H9 (cell line): ENCODE results near the gene UBA1. TPM values are rescaled to one million over a fixed set of nuclear protein-coding genes. Genes with fewer than 3 reads are reported as not detected.
A peak's percentile ranks its signal among the peaks of the same experiment; 100 is the strongest.

Source experiments
- DNase-seq: peaks from one replicate; pipeline ENCODE4 v3.0.0-alpha.2; 2017
- H2AFZ ChIP-seq: one replicate; pipeline ENCODE4 v1.6.1; 2013; ENCODE audit warnings: mild to moderate bottlenecking, low read length, control low read depth, moderate library complexity
- H2AK5ac ChIP-seq: 2 replicates; pipeline ENCODE4 v1.6.1; 2013; ENCODE audit warnings: low read length, control low read depth, mixed read lengths; ENCODE audit not compliant: insufficient read length
- H2BK120ac ChIP-seq: one replicate; pipeline ENCODE4 v1.6.1; 2013; ENCODE audit warnings: low read depth, mild to moderate bottlenecking, low read length, control low read depth, inconsistent platforms; ENCODE audit not compliant: poor library complexity, severe bottlenecking
- H2BK12ac ChIP-seq: 2 replicates; pipeline ENCODE4 v1.6.1; 2013; ENCODE audit warnings: low read length, control low read depth, mixed read lengths, low read depth; ENCODE audit not compliant: insufficient read length
- H2BK15ac ChIP-seq: 2 replicates; pipeline ENCODE4 v1.6.1; 2013; ENCODE audit warnings: low read depth, low read length, control low read depth
- H2BK20ac ChIP-seq: one replicate; pipeline ENCODE4 v1.6.1; 2013; ENCODE audit warnings: low read depth, mild to moderate bottlenecking, low read length, control low read depth, inconsistent platforms; ENCODE audit not compliant: poor library complexity, severe bottlenecking
- H2BK5ac ChIP-seq: 2 replicates; pipeline ENCODE4 v1.6.1; 2013; ENCODE audit warnings: low read length, control low read depth, mixed read lengths; ENCODE audit not compliant: insufficient read length
- H3K14ac ChIP-seq: 2 replicates; pipeline ENCODE4 v1.6.1; 2013; ENCODE audit warnings: low read length, control low read depth; ENCODE audit not compliant: insufficient read depth
- H3K18ac ChIP-seq: 2 replicates; pipeline ENCODE4 v1.6.1; 2013; ENCODE audit warnings: low read depth, mild to moderate bottlenecking, mixed read lengths, low read length, control low read depth; ENCODE audit not compliant: insufficient read length
- H3K23ac ChIP-seq: 2 replicates; pipeline ENCODE4 v1.6.1; 2013; ENCODE audit warnings: low read length, control low read depth, mixed read lengths, low read depth; ENCODE audit not compliant: insufficient read length
- H3K23me2 ChIP-seq: 2 replicates; pipeline ENCODE4 v1.6.1; 2013; ENCODE audit warnings: low read depth, mild to moderate bottlenecking, mixed read lengths, low read length, control low read depth; ENCODE audit not compliant: insufficient read length, poor library complexity, severe bottlenecking
- H3K27ac ChIP-seq: 2 replicates; pipeline ENCODE4 v1.5.1; 2013; ENCODE audit warnings: low read length, control low read depth, mixed read lengths, low read depth; ENCODE audit not compliant: insufficient read length
- H3K27me3 ChIP-seq: 2 replicates; pipeline ENCODE4 v1.6.1; 2013; ENCODE audit warnings: low read length, control low read depth, inconsistent platforms; ENCODE audit not compliant: insufficient read depth
- H3K4ac ChIP-seq: 2 replicates; pipeline ENCODE4 v1.6.1; 2013; ENCODE audit warnings: low read depth, mild to moderate bottlenecking, control low read depth, inconsistent platforms, low read length, moderate library complexity
- H3K4me1 ChIP-seq: 2 replicates; pipeline ENCODE4 v1.6.1; 2013; ENCODE audit warnings: low read length, control low read depth, inconsistent platforms; ENCODE audit not compliant: insufficient read depth
- H3K4me2 ChIP-seq: 2 replicates; pipeline ENCODE4 v1.6.1; 2013; ENCODE audit warnings: low read length, control low read depth, mixed read lengths; ENCODE audit not compliant: insufficient read length, insufficient read depth
- H3K56ac ChIP-seq: 2 replicates; pipeline ENCODE4 v1.6.1; 2013; ENCODE audit warnings: low read depth, mild to moderate bottlenecking, mixed read lengths, low read length, control low read depth; ENCODE audit not compliant: insufficient read length
- H3K79me1 ChIP-seq: 2 replicates; pipeline ENCODE4 v1.6.1; 2013; ENCODE audit warnings: low read depth, mild to moderate bottlenecking, moderate library complexity, low read length, control low read depth, inconsistent platforms; ENCODE audit not compliant: insufficient read depth, poor library complexity, severe bottlenecking
- H3K79me2 ChIP-seq: 2 replicates; pipeline ENCODE4 v1.6.1; 2013; ENCODE audit warnings: low read length, control low read depth, inconsistent platforms; ENCODE audit not compliant: insufficient read depth
- H3K9ac ChIP-seq: 2 replicates; pipeline ENCODE4 v1.6.1; 2013; ENCODE audit warnings: low read length, control low read depth, mixed read lengths; ENCODE audit not compliant: insufficient read length; ENCODE audit errors: extremely low read depth
- H3K9me3 ChIP-seq: one replicate; pipeline ENCODE4 v1.6.1; 2013; ENCODE audit warnings: low read depth, low read length, inconsistent platforms; ENCODE audit not compliant: control insufficient read depth
- H3T11ph ChIP-seq: one replicate; pipeline ENCODE4 v1.6.1; 2013; ENCODE audit warnings: mild to moderate bottlenecking, low read length, control low read depth, inconsistent platforms
- H4K20me1 ChIP-seq: one replicate; pipeline ENCODE4 v1.6.1; 2013; ENCODE audit not compliant: control insufficient read depth, insufficient read length, insufficient read depth
- H4K5ac ChIP-seq: 2 replicates; pipeline ENCODE4 v1.6.1; 2013; ENCODE audit warnings: low read depth, mild to moderate bottlenecking, mixed read lengths, low read length, control low read depth; ENCODE audit not compliant: insufficient read length
- H4K8ac ChIP-seq: replicated peaks from 2 replicates; pipeline ENCODE4 v1.6.1; 2013; ENCODE audit warnings: low read length, control low read depth, mixed read lengths, low read depth; ENCODE audit not compliant: insufficient read length
- H4K91ac ChIP-seq: 2 replicates; pipeline ENCODE4 v1.6.1; 2013; ENCODE audit warnings: low read depth, mild to moderate bottlenecking, moderate library complexity, mixed read lengths, low read length, control low read depth; ENCODE audit not compliant: insufficient read length
- H3K27ac Mint-ChIP-seq, 3 experiments: 2 replicates in 2 of 3; 3 replicates in 1 of 3; pipeline ENCODE4 v1.8.0; 2020 to 2021; ENCODE audit warnings: mixed read lengths in 3 of 3, mild to moderate bottlenecking in 1 of 3, moderate library complexity in 1 of 3
- H3K27me3 Mint-ChIP-seq: 2 replicates; pipeline ENCODE4 v1.8.0; 2021; ENCODE audit warnings: low read depth, mild to moderate bottlenecking, moderate library complexity, mixed read lengths
- H3K36me3 Mint-ChIP-seq, 3 experiments: 2 replicates in 2 of 3; 3 replicates in 1 of 3; pipeline ENCODE4 v1.8.0; 2020 to 2021; ENCODE audit warnings: low read depth in 3 of 3, mixed read lengths in 3 of 3; ENCODE audit not compliant: insufficient read depth in 1 of 3
- H3K4me1 Mint-ChIP-seq, 2 experiments: 2 replicates each; pipeline ENCODE4 v1.8.0; 2020; ENCODE audit warnings: mixed read lengths in 2 of 2
- H3K4me3 Mint-ChIP-seq, 2 experiments: 2 replicates in 1 of 2; 3 replicates in 1 of 2; pipeline ENCODE4 v1.8.0; 2020 to 2021; ENCODE audit warnings: mild to moderate bottlenecking in 2 of 2, mixed read lengths in 2 of 2, moderate library complexity in 1 of 2
- H3K9me3 Mint-ChIP-seq, 2 experiments: 2 replicates in 1 of 2; 3 replicates in 1 of 2; pipeline ENCODE4 v1.8.0; 2020; ENCODE audit warnings: mild to moderate bottlenecking in 2 of 2, mixed read lengths in 2 of 2, moderate library complexity in 1 of 2
- CTCF ChIP-seq: fragments of 200-600 bp; sonication (generic); conservative IDR thresholded peaks from 3 replicates; pipeline ENCODE4 v1.8.0; 2021; ENCODE audit warnings: antibody characterized with exemption, mild to moderate bottlenecking
- WGBS: extraction: QIAGEN DNeasy Blood & Tissue Kit; methylation state at CpG from one replicate; pipeline ENCODE4 v1.1.7; 2013; ENCODE audit warnings: missing lambda C conversion rate, low lambda C conversion rate, mixed read lengths; ENCODE audit not compliant: insufficient read length; ENCODE audit errors: extremely low coverage; 5-methylcytosine and 5-hydroxymethylcytosine counted together
- total RNA-seq: library from RNA; stranded (reverse); gene quantifications from 2 replicates; pipeline ENCODE4 v1.2.1, GENCODE V29; 2021

UBA1 gene
- total RNA-seq, 1 experiment from 2014 or later = 427 TPM

- Mint-ChIP-seq H3K9me3 (no peaks in the 10 kb centered on the region; a peak in 1 of 5 replicates), H3K4me3 (no peak overlapping the region), H3K36me3 (peaks cover 48 to 63% (median 57%) of the 10 kb centered on the region in 3 experiments), H3K27me3 (peaks cover 2% of the 10 kb centered on the region; the same call in 1 of the 2 replicates), H3K4me1 (peaks cover 0 to 6% of the 10 kb centered on the region in 2 experiments; a peak in 2 of 4 replicates), H3K27ac (peak overlapping the region in 1 of 3 experiments; percentile 13; a peak in 2 of 7 replicates)
- Histone ChIP-seq H3K18ac (no peak overlapping the region), H2BK5ac (no peak overlapping the region), H3K9ac (no peak overlapping the region), H2AK5ac (no peak overlapping the region), H3K27ac (no peak overlapping the region), H2BK120ac (no peak overlapping the region), H3K4me2 (no peak overlapping the region), H3K56ac (no peak overlapping the region), H3K4me1 (0 out of 2 replicates have a peak, but pooled peaks cover 2% of the 10 kb centered on the region), H2BK20ac (no peak overlapping the region), H3K23ac (no peak overlapping the region), H3K27me3 (no peaks in the 10 kb centered on the region), H3K23me2 (peaks cover 5% of the 10 kb centered on the region), H3T11ph (no peak overlapping the region), H4K8ac (no peak overlapping the region), H2BK15ac (no peak overlapping the region), H4K91ac (no peak overlapping the region), H4K5ac (no peak overlapping the region), H3K14ac (no peak overlapping the region), H2AFZ (no peak overlapping the region), H3K79me2 (no peaks in the 10 kb centered on the region), H4K20me1 (peaks cover 2% of the 10 kb centered on the region), H3K9me3 (no peaks in the 10 kb centered on the region), H3K4ac (no peak overlapping the region), H2BK12ac (no peak overlapping the region), H3K79me1 (no peaks in the 10 kb centered on the region)
- no peak for DNase-seq
- no CpG with 5 or more reads among the region's 12 CpGs for whole genome bisulfite sequencing
- no peak for TF ChIP-seq CTCF
Observed at GRCh38 chrX:47228550-47229270, 35.1 kb downstream of the UBA1 start.
